KOPT-K1 (cell line): ENCODE data around the gene CCDC154.

Experiments used
- H3K27ac ChIP-seq: fragments of 200-600 bp; sonication (generic); 2 replicates; pipeline ENCODE4 v1.5.1; 2016; ENCODE audit warnings: antibody characterized with exemption, mild to moderate bottlenecking, low read depth, low read length; ENCODE audit not compliant: poor library complexity, severe bottlenecking
- H3K36me3 ChIP-seq: fragments of 200-600 bp; sonication (generic); 2 replicates; pipeline ENCODE4 v1.5.1; 2017; ENCODE audit warnings: antibody characterized with exemption, mild to moderate bottlenecking, low read length, moderate library complexity; ENCODE audit not compliant: insufficient read depth
- H3K9me3 ChIP-seq: fragments of 200-600 bp; sonication (generic); 2 replicates; pipeline ENCODE4 v1.5.1; 2017; ENCODE audit warnings: antibody characterized with exemption, low read length, mild to moderate bottlenecking; ENCODE audit not compliant: insufficient read depth, poor library complexity, severe bottlenecking

The CCDC154 gene

GRCh38 chr16:1389762-1390161, 54.6 kb downstream of the CCDC154 start:
- Histone ChIP-seq H3K27ac (peak overlapping the region; percentile 88), H3K36me3 (peaks cover 25% of the 10 kb centered on the region; the same call in 1 of the 2 replicates), H3K9me3 (no peaks in the 10 kb centered on the region)

- Histone ChIP-seq H3K9me3 (no peaks in the 10 kb centered on the region), H3K27ac (peak overlapping the region; percentile 30), H3K36me3 (peaks cover 24% of the 10 kb centered on the region; the same call in 1 of the 2 replicates)
Observed at GRCh38 chr16:1387331-1387730, 57.0 kb downstream of the CCDC154 start.

DNA sequence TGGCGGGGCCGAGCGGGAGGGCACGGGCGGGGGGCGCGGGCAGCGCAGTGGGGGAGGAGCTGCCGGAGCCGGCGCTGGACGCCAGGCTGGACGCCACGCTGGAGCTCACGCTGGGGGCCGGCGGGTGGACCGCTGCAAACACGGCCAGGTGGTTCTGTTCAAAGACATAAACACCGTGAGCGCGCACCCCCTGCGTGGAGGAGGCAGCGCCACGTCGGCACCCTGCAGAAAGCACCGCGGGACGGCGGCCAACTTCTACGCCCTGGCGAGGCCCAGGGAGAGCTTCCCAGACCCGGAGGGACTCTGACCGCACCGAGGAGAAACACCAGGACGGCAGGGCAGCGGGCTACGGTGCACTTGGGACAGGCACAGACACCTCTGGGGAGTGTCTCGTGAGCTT, 59.1 kb downstream of the CCDC154 start:
- peaks cover 21% of the 10 kb centered on the region; the same call in 1 of the 2 replicates for H3K36me3 ChIP-seq
- no peak overlapping the region for H3K27ac ChIP-seq
- no peaks in the 10 kb centered on the region for H3K9me3 ChIP-seq
